Vagina (tissue), 2 donors: ENCODE measurements around the gene TTC22.

ENCODE experiments used
- CTCF ChIP-seq, 3 experiments: fragments of 450-650 bp in 2 of 3; fragments of 200-600 bp in 1 of 3; sonication (generic) in 1 of 3; IDR thresholded peaks; one replicate each; pipeline ENCODE4 v1.5.1; 2017 to 2019; ENCODE audit warnings: antibody characterized with exemption in 3 of 3, mild to moderate bottlenecking in 2 of 3, moderate library complexity in 2 of 3
- POLR2A ChIP-seq, 2 donors: fragments of 450-650 bp; IDR thresholded peaks; one replicate each; pipeline ENCODE4 v1.6.1; 2017; ENCODE audit warnings: antibody characterized with exemption in 2 of 2, mild to moderate bottlenecking in 2 of 2, moderate library complexity in 2 of 2
- POLR2AphosphoS5 ChIP-seq, 2 donors: sonication (generic); formaldehyde crosslinking; IDR thresholded peaks; one replicate each; pipeline ENCODE4 v1.9.0; 2017; ENCODE audit warnings: antibody characterized with exemption in 2 of 2, mild to moderate bottlenecking in 2 of 2, low read depth in 1 of 2; ENCODE audit not compliant: insufficient read depth in 1 of 2

- no peak for TF ChIP-seq POLR2A (IDR thresholded peaks at IDR 0.05)
- no peak for TF ChIP-seq POLR2AphosphoS5 (IDR thresholded peaks at IDR 0.05; ENCODE audit: insufficient read depth in 1 of 2, low read depth in 1 of 2)
- TF ChIP-seq CTCF (IDR thresholded peaks at IDR 0.05): no peak
Observed at GRCh38 chr1:54764922-54765561, 36.1 kb downstream of the TTC22 start.
